Measurements from ENCODE around the gene RUNX3. TPM values are rescaled to one million over a fixed set of nuclear protein-coding genes. Genes with fewer than 3 reads are reported as not detected.

Gene RUNX3
- total RNA-seq, 1 experiment from 2014 or later = 36.6 TPM

- Histone ChIP-seq H3K9me2 (replicated peaks; ENCODE audit: insufficient read depth, low read length) (no peaks in the 10 kb centered on the region), H3K36me3 (ENCODE audit: insufficient read depth, low read length) (no peaks in the 10 kb centered on the region), H3K79me2 (ENCODE audit: low read length) (no peaks in the 10 kb centered on the region), H3K9me3 (ENCODE audit: low read length) (no peaks in the 10 kb centered on the region), H4K20me1 (ENCODE audit: insufficient read depth, low read depth, low read length) (no peaks in the 10 kb centered on the region), H3K4me1 (ENCODE audit: low read length) (no peaks in the 10 kb centered on the region), H3K27ac (ENCODE audit: low read length) (no peak overlapping the region), H3K9ac (ENCODE audit: low read length) (no peak overlapping the region), H3K27me3 (ENCODE audit: low read length) (no peaks in the 10 kb centered on the region), H2AFZ (ENCODE audit: low read length) (no peak overlapping the region), H3K4me2 (ENCODE audit: low read depth, low read length, poor library complexity, severe bottlenecking) (no peak overlapping the region), H3K4me3 (ENCODE audit: low read length) (no peak overlapping the region)
- no peak for DNase-seq
These were observed 39.2 kb downstream of the RUNX3 start for GRCh38 chr1:24890887-24891286.

GRCh38 chr1:24888971-24889676, 41.0 kb downstream of the RUNX3 start:
- Histone ChIP-seq H2AFZ (ENCODE audit: low read length) (no peak overlapping the region), H3K4me1 (ENCODE audit: low read length) (no peaks in the 10 kb centered on the region), H3K27me3 (ENCODE audit: low read length) (no peaks in the 10 kb centered on the region), H3K27ac (ENCODE audit: low read length) (no peak overlapping the region), H3K79me2 (ENCODE audit: low read length) (no peaks in the 10 kb centered on the region), H3K9me2 (replicated peaks; ENCODE audit: insufficient read depth, low read length) (no peaks in the 10 kb centered on the region), H4K20me1 (ENCODE audit: insufficient read depth, low read depth, low read length) (no peaks in the 10 kb centered on the region), H3K4me2 (ENCODE audit: low read depth, low read length, poor library complexity, severe bottlenecking) (no peak overlapping the region), H3K9ac (ENCODE audit: low read length) (no peak overlapping the region), H3K4me3 (ENCODE audit: low read length) (no peak overlapping the region), H3K36me3 (ENCODE audit: insufficient read depth, low read length) (no peaks in the 10 kb centered on the region), H3K9me3 (ENCODE audit: low read length) (no peaks in the 10 kb centered on the region)
- no peak for DNase-seq

DNA sequence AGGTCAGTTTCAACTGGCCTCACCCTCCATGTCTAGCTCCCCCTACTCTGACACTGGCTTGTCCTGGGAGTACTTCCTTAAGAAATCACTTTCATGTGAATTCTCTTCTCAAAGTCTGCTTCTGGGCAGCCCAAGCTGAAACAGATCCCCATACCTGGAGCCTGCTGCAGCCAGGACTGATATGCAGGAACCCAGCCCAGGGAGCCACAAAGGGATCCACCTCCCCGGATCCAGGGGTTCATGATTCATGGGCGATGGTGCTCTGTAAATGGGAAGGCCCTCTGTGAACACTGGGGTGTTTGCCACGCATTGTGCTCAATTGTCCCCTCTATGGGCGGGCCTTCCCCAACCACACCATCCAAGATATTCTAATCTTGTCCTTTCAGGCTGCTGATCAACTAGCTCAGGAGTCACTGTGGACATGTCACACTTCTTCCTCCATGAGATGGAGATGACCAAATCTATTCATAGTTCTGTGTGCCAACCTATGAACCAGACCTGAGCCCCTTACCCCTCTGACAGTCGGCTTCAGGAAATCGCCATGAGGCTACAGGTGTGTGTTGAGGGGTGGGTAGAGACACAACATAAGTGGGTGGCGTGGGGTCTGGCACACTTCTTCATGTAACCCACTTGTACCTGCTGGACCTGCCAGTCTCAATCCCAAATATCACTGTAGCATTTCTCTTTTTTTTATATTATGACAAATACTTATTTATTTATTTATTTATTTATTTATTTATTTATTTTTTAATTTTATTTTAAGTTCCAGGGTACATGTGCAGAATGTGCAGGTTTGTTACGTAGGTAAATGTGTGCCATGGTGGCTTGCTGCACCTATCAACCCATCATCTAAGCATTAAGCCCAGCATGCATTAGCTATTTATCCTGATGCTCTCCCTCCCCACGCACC, 41.8 kb downstream of the RUNX3 start:
- no peaks in the 10 kb centered on the region for H3K79me2 ChIP-seq (ENCODE audit: low read length)
- H2AFZ ChIP-seq (ENCODE audit: low read length) = no peak overlapping the region
- no peak overlapping the region for H3K4me3 ChIP-seq (ENCODE audit: low read length)
- H3K4me2 ChIP-seq (ENCODE audit: low read depth, low read length, poor library complexity, severe bottlenecking) = no peak overlapping the region
- H3K36me3 ChIP-seq (ENCODE audit: insufficient read depth, low read length) = no peaks in the 10 kb centered on the region
- H3K27ac ChIP-seq (ENCODE audit: low read length) = no peak overlapping the region
- H3K9me2 ChIP-seq (replicated peaks; ENCODE audit: insufficient read depth, low read length) = no peaks in the 10 kb centered on the region
- H3K27me3 ChIP-seq (ENCODE audit: low read length) = no peaks in the 10 kb centered on the region
- H4K20me1 ChIP-seq (ENCODE audit: insufficient read depth, low read depth, low read length) = no peaks in the 10 kb centered on the region
- no peaks in the 10 kb centered on the region for H3K9me3 ChIP-seq (ENCODE audit: low read length)
- H3K9ac ChIP-seq (ENCODE audit: low read length) = no peak overlapping the region
- no peak for DNase-seq
- H3K4me1 ChIP-seq (ENCODE audit: low read length) = no peaks in the 10 kb centered on the region

DNA sequence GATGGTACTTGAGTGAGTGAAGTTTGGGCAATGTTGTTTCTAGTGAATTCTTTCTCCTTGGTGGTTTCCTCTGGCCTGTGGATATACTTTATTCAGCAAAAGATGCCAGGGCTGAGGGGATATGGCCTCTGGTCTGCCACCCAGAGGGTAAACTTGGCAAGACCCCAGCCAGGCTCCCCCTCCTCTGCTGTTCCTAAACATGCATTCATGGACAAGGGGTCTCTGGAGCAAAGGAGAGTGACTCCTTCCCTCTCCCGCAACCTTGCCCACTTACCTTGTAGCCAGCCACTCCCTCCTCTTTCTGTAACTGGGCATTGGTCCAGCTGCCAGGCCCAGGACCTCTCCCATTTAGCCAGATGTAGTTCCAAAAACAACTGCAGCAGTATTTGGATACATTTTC, 43.8 kb downstream of the RUNX3 start:
- no peak overlapping the region for H2AFZ ChIP-seq (ENCODE audit: low read length)
- H4K20me1 ChIP-seq (ENCODE audit: insufficient read depth, low read depth, low read length) = no peaks in the 10 kb centered on the region
- no peaks in the 10 kb centered on the region for H3K27me3 ChIP-seq (ENCODE audit: low read length)
- H3K27ac ChIP-seq (ENCODE audit: low read length) = no peak overlapping the region
- H3K4me1 ChIP-seq (ENCODE audit: low read length) = no peaks in the 10 kb centered on the region
- H3K9me3 ChIP-seq (ENCODE audit: low read length) = no peaks in the 10 kb centered on the region
- no peaks in the 10 kb centered on the region for H3K36me3 ChIP-seq (ENCODE audit: insufficient read depth, low read length)
- no peaks in the 10 kb centered on the region for H3K9me2 ChIP-seq (replicated peaks; ENCODE audit: insufficient read depth, low read length)
- H3K4me2 ChIP-seq (ENCODE audit: low read depth, low read length, poor library complexity, severe bottlenecking) = no peak overlapping the region
- no peak overlapping the region for H3K4me3 ChIP-seq (ENCODE audit: low read length)
- no peak for DNase-seq
- no peak overlapping the region for H3K9ac ChIP-seq (ENCODE audit: low read length)
- no peaks in the 10 kb centered on the region for H3K79me2 ChIP-seq (ENCODE audit: low read length)

- Histone ChIP-seq H3K4me1 (ENCODE audit: low read length) (no peaks in the 10 kb centered on the region), H3K9ac (ENCODE audit: low read length) (no peak overlapping the region), H3K79me2 (ENCODE audit: low read length) (no peaks in the 10 kb centered on the region), H2AFZ (ENCODE audit: low read length) (no peak overlapping the region), H3K4me3 (ENCODE audit: low read length) (no peak overlapping the region), H3K9me3 (ENCODE audit: low read length) (no peaks in the 10 kb centered on the region), H3K27ac (ENCODE audit: low read length) (no peak overlapping the region), H3K27me3 (ENCODE audit: low read length) (no peaks in the 10 kb centered on the region), H3K9me2 (replicated peaks; ENCODE audit: insufficient read depth, low read length) (no peaks in the 10 kb centered on the region), H3K4me2 (ENCODE audit: low read depth, low read length, poor library complexity, severe bottlenecking) (no peak overlapping the region), H3K36me3 (ENCODE audit: insufficient read depth, low read length) (no peaks in the 10 kb centered on the region), H4K20me1 (ENCODE audit: insufficient read depth, low read depth, low read length) (no peaks in the 10 kb centered on the region)
- no peak for DNase-seq
These were observed 45.3 kb downstream of the RUNX3 start for GRCh38 chr1:24884751-24885150.

DNA sequence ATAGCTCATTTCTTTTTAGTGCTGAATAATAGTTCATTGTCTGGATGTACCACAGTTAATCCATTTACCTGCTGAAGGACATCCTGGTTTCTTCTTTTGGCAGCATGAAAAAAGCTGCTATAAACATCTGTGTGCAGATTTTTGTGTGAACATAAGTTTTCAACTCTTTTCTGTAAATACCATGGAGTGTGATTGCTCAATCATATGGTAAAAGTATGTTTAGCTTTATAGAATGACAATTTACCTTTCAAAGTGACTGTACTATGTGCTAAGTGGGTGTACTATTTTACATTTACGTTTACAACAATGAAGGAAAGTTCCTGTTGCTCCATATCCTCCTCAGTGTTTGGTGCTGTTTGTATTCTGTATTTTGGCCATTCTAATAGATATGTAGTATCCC, 49.0 kb downstream of the RUNX3 start:
- Histone ChIP-seq H3K4me1 (ENCODE audit: low read length) (no peaks in the 10 kb centered on the region), H4K20me1 (ENCODE audit: insufficient read depth, low read depth, low read length) (no peaks in the 10 kb centered on the region), H3K9ac (ENCODE audit: low read length) (no peak overlapping the region), H3K9me2 (replicated peaks; ENCODE audit: insufficient read depth, low read length) (no peaks in the 10 kb centered on the region), H3K36me3 (ENCODE audit: insufficient read depth, low read length) (no peaks in the 10 kb centered on the region), H3K79me2 (ENCODE audit: low read length) (no peaks in the 10 kb centered on the region), H3K4me3 (ENCODE audit: low read length) (no peak overlapping the region), H2AFZ (ENCODE audit: low read length) (no peak overlapping the region), H3K4me2 (ENCODE audit: low read depth, low read length, poor library complexity, severe bottlenecking) (no peak overlapping the region), H3K27me3 (ENCODE audit: low read length) (no peaks in the 10 kb centered on the region), H3K9me3 (ENCODE audit: low read length) (no peaks in the 10 kb centered on the region), H3K27ac (ENCODE audit: low read length) (no peak overlapping the region)
- no peak for DNase-seq

DNA sequence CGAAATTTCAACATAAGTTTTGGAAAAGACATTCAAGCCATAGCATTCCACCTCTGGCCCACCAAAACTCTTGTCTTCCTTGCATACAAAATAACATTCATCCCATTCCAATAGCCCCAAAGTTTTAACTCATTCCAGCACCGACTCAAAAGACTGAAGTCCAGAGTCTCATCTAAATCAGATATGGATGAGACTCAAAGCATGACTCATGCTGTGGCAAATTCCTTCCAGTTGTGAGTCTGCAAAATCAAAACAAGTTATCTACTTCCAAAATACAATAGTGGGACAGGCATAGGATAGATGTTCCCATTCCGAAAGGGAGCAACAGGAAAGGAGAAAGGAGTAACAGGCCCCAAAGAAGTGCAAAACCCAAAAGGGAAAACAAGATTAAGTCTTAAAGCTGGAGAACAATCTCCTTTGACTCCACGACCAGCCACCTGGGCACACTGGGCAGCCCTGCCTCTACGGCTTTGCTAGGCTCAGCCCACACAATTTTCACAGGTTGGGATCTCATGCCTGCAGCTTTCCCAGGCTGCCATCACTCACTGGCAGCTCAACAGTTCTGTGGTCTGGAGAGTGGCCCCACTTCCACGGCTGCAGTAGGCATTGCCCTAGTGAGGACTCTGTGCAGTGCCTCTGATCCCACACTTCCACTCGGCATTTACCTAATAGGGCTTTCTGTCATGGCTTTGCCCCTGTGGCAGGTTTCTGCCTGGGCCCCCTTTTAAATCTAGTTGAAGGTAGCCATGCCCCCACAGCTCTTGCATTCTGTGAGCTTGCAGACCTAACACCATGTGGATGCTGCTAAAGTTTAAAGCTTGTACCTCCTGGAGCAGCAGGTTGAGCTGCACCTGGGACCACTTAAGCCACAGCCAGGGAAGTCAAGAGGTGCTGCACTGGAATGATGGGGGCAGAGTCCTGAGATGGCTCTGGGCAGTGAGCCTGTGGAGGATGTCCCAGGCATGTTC, 51.0 kb downstream of the RUNX3 start:
- no peaks in the 10 kb centered on the region for H3K9me3 ChIP-seq (ENCODE audit: low read length)
- H3K9ac ChIP-seq (ENCODE audit: low read length) = no peak overlapping the region
- H4K20me1 ChIP-seq (ENCODE audit: insufficient read depth, low read depth, low read length) = no peaks in the 10 kb centered on the region
- no peaks in the 10 kb centered on the region for H3K9me2 ChIP-seq (replicated peaks; ENCODE audit: insufficient read depth, low read length)
- no peaks in the 10 kb centered on the region for H3K4me1 ChIP-seq (ENCODE audit: low read length)
- H3K4me2 ChIP-seq (ENCODE audit: low read depth, low read length, poor library complexity, severe bottlenecking) = no peak overlapping the region
- no peak overlapping the region for H3K4me3 ChIP-seq (ENCODE audit: low read length)
- H2AFZ ChIP-seq (ENCODE audit: low read length) = no peak overlapping the region
- no peaks in the 10 kb centered on the region for H3K79me2 ChIP-seq (ENCODE audit: low read length)
- DNase-seq = no peak
- no peaks in the 10 kb centered on the region for H3K27me3 ChIP-seq (ENCODE audit: low read length)
- no peaks in the 10 kb centered on the region for H3K36me3 ChIP-seq (ENCODE audit: insufficient read depth, low read length)
- no peak overlapping the region for H3K27ac ChIP-seq (ENCODE audit: low read length)

GRCh38 chr1:24878045-24878444, 52.0 kb downstream of the RUNX3 start:
- no peak for DNase-seq
- Histone ChIP-seq H3K9ac (ENCODE audit: low read length) (no peak overlapping the region), H3K36me3 (ENCODE audit: insufficient read depth, low read length) (no peaks in the 10 kb centered on the region), H3K9me3 (ENCODE audit: low read length) (no peaks in the 10 kb centered on the region), H3K9me2 (replicated peaks; ENCODE audit: insufficient read depth, low read length) (no peaks in the 10 kb centered on the region), H3K4me1 (ENCODE audit: low read length) (no peaks in the 10 kb centered on the region), H3K4me3 (ENCODE audit: low read length) (no peak overlapping the region), H3K4me2 (ENCODE audit: low read depth, low read length, poor library complexity, severe bottlenecking) (no peak overlapping the region), H3K79me2 (ENCODE audit: low read length) (no peaks in the 10 kb centered on the region), H2AFZ (ENCODE audit: low read length) (no peak overlapping the region), H4K20me1 (ENCODE audit: insufficient read depth, low read depth, low read length) (no peaks in the 10 kb centered on the region), H3K27ac (ENCODE audit: low read length) (no peak overlapping the region), H3K27me3 (ENCODE audit: low read length) (no peaks in the 10 kb centered on the region)
